GM18909 (cell line): ENCODE data around the gene POMT2.
"Not testable (repeated sequence)": the region's sequence is repeated elsewhere in the genome, so short reads cannot be mapped to it uniquely, and the experiment has no call there.

Experiments
- ATAC-seq: cut with Tn5 transposase; IDR thresholded peaks from one replicate; pipeline ENCODE4 v1.9.1; 2021; ENCODE audit warnings: mild to moderate bottlenecking; ENCODE audit not compliant: unreplicated experiment, poor library complexity

POMT2 gene

DNA sequence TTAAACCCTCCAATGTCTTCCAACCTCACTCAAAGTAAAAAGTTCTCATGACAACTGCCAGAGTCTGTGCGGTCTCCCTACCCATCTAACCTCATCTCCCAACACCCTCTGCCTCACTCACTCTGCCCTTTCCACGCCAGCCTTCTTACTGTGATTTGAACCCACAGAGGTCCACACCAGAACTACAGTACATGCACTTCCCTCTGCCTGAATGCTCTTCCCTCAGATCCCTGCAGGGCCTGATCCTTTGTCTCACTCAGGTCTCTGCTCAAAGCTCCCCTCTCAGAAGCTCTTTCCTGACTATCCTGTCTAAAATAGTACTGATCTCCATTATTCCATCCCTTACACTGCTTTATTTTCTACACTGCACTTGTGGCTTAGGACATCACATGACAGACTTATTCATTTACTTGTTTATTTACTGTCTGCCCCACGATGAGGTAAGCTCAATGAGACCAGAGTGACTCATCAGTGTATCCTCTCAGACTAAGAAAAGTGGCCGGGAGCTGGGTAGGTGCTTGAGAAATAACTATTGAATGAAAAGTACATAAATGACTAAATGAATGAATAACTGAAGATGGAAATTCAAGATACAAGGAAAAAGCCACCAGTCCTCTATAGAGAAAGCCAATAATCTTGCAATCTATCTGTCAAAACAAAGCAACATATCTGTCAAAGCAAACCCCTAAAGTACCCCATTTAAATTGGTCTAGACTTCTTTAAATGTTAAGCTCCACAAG is 17.1 kb downstream of the POMT2 start:
- ATAC-seq, result no peak

GRCh38 chr14:77302926-77303325 is 17.8 kb downstream of the POMT2 start:
- no peak for ATAC-seq

- ATAC-seq, result no peak
Measured at GRCh38 chr14:77301103-77301502, 19.6 kb downstream of the POMT2 start.

- no peak for ATAC-seq
Measured at GRCh38 chr14:77299771-77300170, 20.9 kb downstream of the POMT2 start.

- ATAC-seq, result no peak
Measured at GRCh38 chr14:77296906-77297305, 23.8 kb downstream of the POMT2 start.

- no peak for ATAC-seq
Measured at GRCh38 chr14:77296155-77296554, 24.5 kb downstream of the POMT2 start.

DNA sequence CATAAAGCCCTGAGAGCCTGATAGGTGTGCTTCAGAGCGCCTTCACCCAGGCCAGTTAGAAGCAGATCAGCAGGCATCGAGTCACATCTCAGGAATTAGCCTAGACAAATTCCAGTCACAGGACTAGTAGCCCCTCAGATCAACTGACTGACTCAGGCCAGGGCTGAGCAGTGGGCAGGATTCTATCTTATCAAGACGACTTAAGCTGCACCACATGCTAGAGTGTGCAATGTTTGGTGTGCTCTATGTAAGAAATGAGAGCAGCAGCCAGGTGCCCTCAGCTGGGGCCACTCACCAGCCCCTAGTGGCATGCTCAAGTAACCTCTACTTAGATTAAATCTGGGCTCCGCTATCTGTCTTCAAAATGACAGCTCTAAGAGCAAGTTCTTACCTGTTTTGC is 30.0 kb downstream of the POMT2 start:
- ATAC-seq, result no peak

DNA sequence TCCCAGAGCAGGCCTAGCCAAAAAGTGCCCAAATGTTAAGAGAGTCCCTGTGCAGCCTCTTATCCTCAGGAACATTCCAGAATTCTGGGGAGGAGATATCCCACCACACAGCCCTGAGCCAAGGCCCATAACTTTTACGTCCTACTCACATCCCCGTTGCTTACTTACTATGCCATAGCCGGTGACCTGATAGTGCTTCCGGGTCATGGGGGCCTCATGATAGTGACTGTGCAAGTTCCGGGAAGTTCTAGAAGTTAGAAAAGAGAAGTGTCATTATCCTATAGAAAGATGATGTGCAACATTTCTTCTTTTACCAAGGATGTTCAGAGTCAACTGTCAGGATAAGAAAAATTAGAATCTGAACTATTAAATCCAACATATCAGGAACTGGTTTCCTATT is 34.1 kb downstream of the POMT2 start:
- ATAC-seq, result no peak

GRCh38 chr14:77284466-77284865 is 36.2 kb downstream of the POMT2 start:
- ATAC-seq, result no peak

DNA sequence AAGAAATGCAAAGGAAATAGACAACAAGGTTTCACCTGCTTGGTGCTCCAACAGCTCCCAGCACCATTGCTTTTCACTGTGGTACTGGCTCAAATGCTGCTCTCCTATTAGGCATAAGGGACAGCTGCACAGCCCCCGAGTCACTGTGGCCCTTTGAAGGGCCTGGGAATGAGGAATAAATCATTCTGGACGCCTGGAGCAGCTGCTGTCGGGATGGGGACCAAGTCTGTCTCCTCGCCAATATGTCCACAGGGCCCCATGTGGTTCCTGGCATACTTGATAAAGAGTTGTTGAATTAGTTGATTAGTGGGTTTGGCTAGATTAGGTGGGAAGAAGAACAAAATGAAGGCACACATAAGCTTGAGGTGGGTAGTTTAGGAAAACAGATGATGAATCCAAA is 36.6 kb downstream of the POMT2 start:
- no peak for ATAC-seq

- no peak for ATAC-seq
Measured at GRCh38 chr14:77281852-77282410, 38.8 kb downstream of the POMT2 start.

DNA sequence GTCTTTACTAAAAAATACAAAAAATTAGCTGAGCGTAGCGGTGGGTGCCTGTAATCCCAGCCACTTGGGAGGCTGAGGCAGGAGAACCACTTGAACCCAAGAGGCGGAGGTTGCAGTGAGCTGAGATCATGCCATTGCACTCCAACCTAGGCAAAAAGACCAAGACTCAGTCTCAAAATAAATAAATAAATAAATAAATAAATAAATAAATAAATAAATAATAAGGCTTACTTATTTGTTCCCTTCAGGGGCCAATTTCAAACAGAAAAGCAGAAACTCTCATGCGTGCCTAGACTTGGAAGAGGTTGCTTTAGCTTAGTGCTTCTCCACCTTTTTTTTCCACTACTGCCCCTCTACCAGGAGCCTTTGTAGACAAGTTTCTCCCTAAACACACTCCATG is 39.8 kb downstream of the POMT2 start:
- ATAC-seq, result not testable (repeated sequence)

- no peak for ATAC-seq
Measured at GRCh38 chr14:77279719-77280118, 41.0 kb downstream of the POMT2 start.

- ATAC-seq, result no peak
Measured at GRCh38 chr14:77278461-77279230, 42.0 kb downstream of the POMT2 start.

DNA sequence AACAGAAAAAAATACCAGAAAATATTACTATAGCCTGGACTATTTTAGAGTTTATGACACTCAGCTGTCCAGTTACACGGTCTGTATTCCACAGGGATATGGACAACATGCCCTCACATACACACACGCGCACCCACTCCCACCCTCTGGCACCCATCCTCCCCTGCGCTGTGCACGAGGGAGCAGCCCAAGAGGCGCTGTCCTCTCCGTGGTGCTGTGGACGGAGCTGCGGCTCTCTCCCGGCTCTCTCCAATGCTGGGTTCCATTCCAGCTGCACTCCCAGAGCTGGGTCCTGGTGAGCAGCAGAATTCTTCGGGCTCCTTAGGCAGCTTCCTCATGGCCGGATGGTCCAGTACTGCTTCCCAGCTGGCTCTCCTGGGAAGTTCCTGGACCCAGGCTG is 43.7 kb downstream of the POMT2 start:
- ATAC-seq, result no peak

- ATAC-seq, result no peak
Measured at GRCh38 chr14:77276295-77276935, 44.3 kb downstream of the POMT2 start.

- ATAC-seq, result no peak
Measured at GRCh38 chr14:77275601-77276017, 45.1 kb downstream of the POMT2 start.

- no peak for ATAC-seq
Measured at GRCh38 chr14:77275041-77275580, 45.6 kb downstream of the POMT2 start.

DNA sequence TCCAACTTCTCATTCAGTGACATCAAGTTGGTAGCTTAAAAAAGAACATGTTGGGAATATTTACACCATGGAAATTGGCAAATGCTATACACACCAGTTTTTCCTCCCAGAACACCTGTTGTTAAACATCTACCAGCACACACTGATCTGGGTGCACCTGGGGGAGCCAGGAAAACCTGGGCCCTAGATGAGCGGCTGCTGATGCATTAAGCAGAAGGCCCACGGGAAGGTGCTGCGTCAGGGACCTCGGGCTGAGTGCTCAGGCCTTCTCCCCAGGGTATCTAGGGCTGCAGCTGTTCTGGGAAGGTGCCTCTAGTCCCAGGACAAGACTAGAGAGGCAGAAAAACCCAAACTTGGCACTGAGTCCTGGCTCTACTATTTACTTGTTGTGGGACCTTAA is 46.9 kb downstream of the POMT2 start:
- no peak for ATAC-seq

GRCh38 chr14:77272261-77272660 is 48.4 kb downstream of the POMT2 start:
- no peak for ATAC-seq
